Measurements from ENCODE around the gene NKIRAS2.
"Not testable (repeated sequence)": the region's sequence is repeated elsewhere in the genome, so short reads cannot be mapped to it uniquely, and the experiment has no call there.

The NKIRAS2 gene

DNA sequence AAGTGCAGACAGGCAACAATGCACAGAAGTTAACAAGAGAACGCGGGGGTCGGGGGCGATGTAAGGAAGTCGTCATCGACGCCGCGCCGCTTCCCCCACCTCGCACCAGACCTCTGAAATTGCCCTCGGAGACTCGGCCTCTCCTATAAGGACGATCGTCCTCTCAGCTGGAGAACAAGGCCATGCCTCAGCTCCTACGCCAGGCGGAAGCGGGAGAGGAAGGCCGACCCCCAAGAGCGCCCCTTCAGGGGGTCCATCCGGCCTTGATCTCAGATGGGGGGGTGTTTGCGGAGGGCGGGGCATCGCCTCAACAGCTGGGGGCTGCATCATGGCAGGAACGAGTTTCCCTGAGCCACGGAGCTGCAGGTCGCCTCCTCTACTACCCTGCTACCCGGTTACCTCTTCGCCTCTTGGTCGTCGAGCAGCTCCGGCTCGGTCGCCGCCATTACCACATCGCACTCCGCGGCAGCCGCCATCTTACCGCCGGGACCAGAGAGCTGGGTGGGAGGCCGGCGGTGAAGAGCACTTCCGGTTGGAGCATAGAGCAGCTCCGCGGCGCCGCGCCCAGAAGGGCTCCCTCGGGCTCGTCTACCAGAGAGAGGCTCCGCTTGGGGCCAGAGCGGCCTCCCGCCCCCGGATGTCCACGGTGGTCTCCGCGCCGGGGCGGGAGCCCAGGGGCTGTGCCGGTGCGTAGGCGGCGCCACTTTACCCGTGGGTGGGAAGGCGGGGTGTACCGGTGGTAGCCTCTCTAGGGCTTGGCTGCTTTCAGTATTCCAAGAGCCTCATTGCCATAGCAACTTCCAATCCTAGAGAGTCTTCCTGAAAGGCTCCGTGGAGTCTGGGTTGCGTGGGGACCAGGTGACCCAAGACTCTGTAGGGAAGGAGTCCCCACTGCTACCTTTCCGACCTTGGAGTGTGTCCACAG lies 2.7 kb upstream of the NKIRAS2 start, which contains the start of gene DNAJC7:
Gene DNAJC7, minus strand, starts transcription at position 499 of the 925 bp plus-strand sequence. Its CDS starts 23 bp downstream, at position 476.
- peak within 1 kb of the TSS; percentile 98 for H3K4me3 ChIP-seq (ENCODE audit: control insufficient read depth, low read depth, low read length)
- TF ChIP-seq, protein P1, sequence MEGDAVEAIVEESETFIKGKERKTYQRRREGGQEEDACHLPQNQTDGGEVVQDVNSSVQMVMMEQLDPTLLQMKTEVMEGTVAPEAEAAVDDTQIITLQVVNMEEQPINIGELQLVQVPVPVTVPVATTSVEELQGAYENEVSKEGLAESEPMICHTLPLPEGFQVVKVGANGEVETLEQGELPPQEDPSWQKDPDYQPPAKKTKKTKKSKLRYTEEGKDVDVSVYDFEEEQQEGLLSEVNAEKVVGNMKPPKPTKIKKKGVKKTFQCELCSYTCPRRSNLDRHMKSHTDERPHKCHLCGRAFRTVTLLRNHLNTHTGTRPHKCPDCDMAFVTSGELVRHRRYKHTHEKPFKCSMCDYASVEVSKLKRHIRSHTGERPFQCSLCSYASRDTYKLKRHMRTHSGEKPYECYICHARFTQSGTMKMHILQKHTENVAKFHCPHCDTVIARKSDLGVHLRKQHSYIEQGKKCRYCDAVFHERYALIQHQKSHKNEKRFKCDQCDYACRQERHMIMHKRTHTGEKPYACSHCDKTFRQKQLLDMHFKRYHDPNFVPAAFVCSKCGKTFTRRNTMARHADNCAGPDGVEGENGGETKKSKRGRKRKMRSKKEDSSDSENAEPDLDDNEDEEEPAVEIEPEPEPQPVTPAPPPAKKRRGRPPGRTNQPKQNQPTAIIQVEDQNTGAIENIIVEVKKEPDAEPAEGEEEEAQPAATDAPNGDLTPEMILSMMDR (IDR thresholded peaks at IDR 0.05; ENCODE audit: control insufficient read depth, insufficient read depth, low read depth, low read length, missing control alignments): no peak
- DNase-seq (ENCODE audit: low read depth): no peak

DNA sequence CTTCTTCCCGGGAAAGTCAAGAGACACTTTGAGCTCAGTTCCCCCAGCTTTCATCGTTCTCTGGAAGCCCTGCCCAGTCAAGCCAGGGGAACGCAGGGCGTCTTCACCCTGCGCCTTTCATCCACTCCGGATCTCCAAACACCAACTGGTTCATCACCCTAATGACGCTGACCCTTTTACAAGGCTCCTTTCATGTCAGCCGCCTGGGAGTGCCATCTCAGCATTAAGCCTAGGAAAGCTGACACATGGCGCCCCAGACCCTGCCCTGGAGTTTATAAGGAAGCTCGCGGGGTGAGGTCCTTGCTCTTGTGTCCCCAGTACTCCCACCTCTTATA lies 2.1 kb upstream of the NKIRAS2 start:
- TF ChIP-seq, protein P1 (IDR thresholded peaks at IDR 0.05; ENCODE audit: control insufficient read depth, insufficient read depth, low read depth, low read length, missing control alignments): no peak
- DNase-seq (ENCODE audit: low read depth): no peak
- H3K4me3 ChIP-seq (ENCODE audit: control insufficient read depth, low read depth, low read length): peak overlapping the region; percentile 98

DNA sequence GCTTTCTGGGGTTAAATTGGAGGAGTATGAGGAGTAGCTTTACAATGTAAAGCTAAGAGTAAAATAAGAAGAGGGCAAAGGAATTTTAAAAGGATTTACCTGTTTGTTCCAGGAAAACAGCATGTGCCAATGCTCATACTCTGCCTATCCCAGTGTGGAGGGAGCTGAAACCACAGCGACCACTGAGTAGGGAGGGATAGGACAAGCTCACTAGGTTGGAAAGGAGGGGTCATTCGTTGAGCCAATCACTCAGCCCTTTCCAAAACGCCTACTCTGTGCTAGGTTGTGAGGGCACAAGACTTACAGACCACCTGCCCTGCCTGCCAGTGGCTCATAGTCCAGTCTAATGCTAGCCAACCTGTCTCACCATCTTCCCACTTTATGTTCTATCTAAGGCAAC lies 1.6 kb upstream of the NKIRAS2 start:
- TF ChIP-seq, protein P1 (IDR thresholded peaks at IDR 0.05; ENCODE audit: control insufficient read depth, insufficient read depth, low read depth, low read length, missing control alignments): no peak
- H3K4me3 ChIP-seq (ENCODE audit: control insufficient read depth, low read depth, low read length): peak overlapping the region; percentile 98
- DNase-seq (ENCODE audit: low read depth): no peak

DNA sequence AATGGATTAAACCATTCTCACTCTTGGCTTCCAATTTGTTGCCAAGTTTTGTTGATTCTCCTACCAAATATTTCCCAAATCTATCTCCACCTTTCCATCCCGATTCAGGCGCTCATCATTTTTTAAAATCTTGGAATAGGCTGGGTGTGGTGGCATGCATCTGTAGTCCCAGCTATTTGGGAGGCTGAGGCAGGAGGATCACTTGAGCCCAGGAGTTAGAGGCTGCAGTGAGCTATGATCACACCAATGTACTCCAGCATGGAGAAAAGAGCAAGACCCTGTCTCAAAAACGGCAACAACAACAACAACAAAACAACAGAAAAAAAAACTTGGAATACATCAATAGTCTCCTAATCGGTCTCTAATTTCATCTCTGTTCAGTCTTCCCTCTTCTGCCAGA lies 902 bp upstream of the NKIRAS2 start:
- TF ChIP-seq, protein P1 (IDR thresholded peaks at IDR 0.05; ENCODE audit: control insufficient read depth, insufficient read depth, low read depth, low read length, missing control alignments): no peak
- DNase-seq (ENCODE audit: low read depth): no peak

DNA sequence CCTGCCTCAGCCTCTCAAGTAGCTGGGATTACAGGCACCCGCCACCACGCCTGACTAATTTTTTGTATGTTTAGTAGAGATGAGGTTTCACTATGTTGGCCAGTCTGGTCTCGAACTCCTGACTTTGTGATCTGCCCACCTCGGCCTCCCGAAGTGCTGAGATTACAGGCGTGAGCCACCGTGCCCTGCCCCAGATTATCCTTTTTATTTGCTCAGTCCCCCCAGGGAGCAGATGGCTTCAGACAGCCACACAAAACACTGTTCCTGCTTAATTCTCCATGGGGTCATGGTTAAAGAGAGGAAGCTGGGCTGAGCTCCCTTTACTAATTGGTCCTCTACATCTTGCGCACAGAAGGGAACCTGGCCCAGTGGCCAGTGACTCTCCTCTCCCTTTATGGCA lies 955 bp downstream of the NKIRAS2 start:
- peak overlapping the region; percentile 65 for H3K4me3 ChIP-seq (ENCODE audit: control insufficient read depth, low read depth, low read length)
- not testable (repeated sequence) for DNase-seq (ENCODE audit: low read depth)

More for the DNA sequence above, 902 bp upstream of the NKIRAS2 start:
- no peak overlapping the region for H3K4me3 ChIP-seq (ENCODE audit: control insufficient read depth, low read depth, low read length)

DNA sequence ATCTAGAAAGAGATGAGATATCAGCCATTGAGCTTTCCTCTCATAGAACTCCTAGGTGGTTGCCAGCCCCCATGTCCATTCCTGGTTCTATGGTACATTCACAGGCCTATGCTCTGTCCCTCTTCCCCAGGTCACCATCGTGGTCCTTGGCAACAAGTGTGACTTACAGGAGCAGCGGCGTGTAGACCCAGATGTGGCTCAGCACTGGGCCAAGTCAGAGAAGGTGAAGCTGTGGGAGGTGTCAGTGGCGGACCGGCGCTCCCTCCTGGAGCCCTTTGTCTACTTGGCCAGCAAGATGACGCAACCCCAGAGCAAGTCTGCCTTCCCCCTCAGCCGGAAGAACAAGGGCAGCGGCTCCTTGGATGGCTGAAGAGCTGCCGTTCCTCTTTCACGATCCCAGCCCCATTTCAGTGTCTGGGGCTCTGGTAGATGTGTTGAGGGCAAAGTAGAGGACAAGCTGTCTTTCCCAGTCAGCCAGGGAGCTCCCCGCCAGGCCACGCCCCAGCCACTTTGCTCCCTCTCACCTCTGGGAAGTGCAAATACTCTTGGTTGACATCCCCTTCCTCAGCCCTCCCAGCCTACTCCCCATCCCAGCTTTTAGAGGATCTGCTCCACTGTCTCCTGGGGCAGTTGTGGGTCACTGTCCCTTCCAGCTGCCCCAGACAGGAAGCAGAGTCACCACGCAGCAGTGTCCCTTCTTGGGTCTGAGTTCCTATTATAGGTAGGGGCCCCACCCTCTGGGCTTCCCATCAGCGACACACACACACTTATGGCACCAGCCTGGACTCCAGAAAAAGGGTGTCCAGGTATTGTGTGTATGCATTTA lies 3.8 kb downstream of the NKIRAS2 start:
- TF ChIP-seq, protein P1 (IDR thresholded peaks at IDR 0.05; ENCODE audit: control insufficient read depth, insufficient read depth, low read depth, low read length, missing control alignments): no peak
- no peak overlapping the region for H3K4me3 ChIP-seq (ENCODE audit: control insufficient read depth, low read depth, low read length)
- DNase-seq (ENCODE audit: low read depth): no peak

DNA sequence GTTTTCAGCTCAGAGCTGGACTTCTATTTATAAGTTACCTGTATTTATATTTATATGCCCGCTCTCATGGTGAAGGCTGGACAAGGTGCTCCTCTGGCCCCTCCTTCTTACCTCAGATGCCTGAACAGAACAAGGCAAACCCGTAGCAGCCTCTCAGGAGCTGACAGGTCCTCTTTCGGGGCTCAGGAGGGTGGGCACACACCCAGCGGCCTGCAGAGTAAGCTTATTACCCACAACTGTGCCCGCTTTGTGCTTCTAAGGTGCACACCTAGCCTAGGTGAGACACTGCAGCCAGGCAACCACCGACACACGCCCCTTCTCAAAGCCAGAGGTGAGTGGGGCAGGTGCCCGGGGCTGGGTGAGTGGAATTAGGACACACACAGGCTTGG lies 5.3 kb downstream of the NKIRAS2 start:
- TF ChIP-seq, protein P1 (IDR thresholded peaks at IDR 0.05; ENCODE audit: control insufficient read depth, insufficient read depth, low read depth, low read length, missing control alignments): no peak
- no peak overlapping the region for H3K4me3 ChIP-seq (ENCODE audit: control insufficient read depth, low read depth, low read length)
- no peak for DNase-seq (ENCODE audit: low read depth)
